LNCaP clone FGC (cell line): ENCODE measurements around the gene STARD13.

Experiments
- DNase-seq: peaks from one replicate; pipeline ENCODE4 v3.0.0-alpha.2; 2011; ENCODE audit warnings: low read depth
- H3K4me3 ChIP-seq: 2 replicates; pipeline ENCODE4 v1.5.1; 2011; ENCODE audit warnings: mild to moderate bottlenecking, low read depth, low read length, control low read depth
- CTCF ChIP-seq: IDR thresholded peaks from 2 replicates; pipeline ENCODE4 v1.5.1; 2012; ENCODE audit warnings: mild to moderate bottlenecking; ENCODE audit not compliant: control insufficient read depth, insufficient read depth; ENCODE audit errors: extremely low read depth

The STARD13 gene

GRCh38 chr13:33285420-33286124 is at the start of gene STARD13:
Gene STARD13, minus strand, starts transcription at chr13:33285755. Its CDS starts 117 bp downstream, at chr13:33285638.
- peak; percentile 74 for DNase-seq
- TF ChIP-seq CTCF = no peak
- H3K4me3 ChIP-seq = peak within 1 kb of the TSS; percentile 70

GRCh38 chr13:33334831-33335230 is 49.3 kb upstream of the STARD13 start:
- no peak overlapping the region for H3K4me3 ChIP-seq
- TF ChIP-seq CTCF = no peak
- no peak for DNase-seq

- DNase-seq = no peak
- H3K4me3 ChIP-seq = no peak overlapping the region
- TF ChIP-seq CTCF = no peak
Measured at GRCh38 chr13:33331962-33332361, 46.4 kb upstream of the STARD13 start.

- H3K4me3 ChIP-seq = no peak overlapping the region
- DNase-seq = no peak
- no peak for TF ChIP-seq CTCF
Measured at GRCh38 chr13:33330483-33330882, 44.9 kb upstream of the STARD13 start.

- no peak for DNase-seq
- no peak overlapping the region for H3K4me3 ChIP-seq
- no peak for TF ChIP-seq CTCF
Measured at GRCh38 chr13:33328701-33329100, 43.1 kb upstream of the STARD13 start.

GRCh38 chr13:33326723-33327122 is 41.2 kb upstream of the STARD13 start:
- no peak for DNase-seq
- H3K4me3 ChIP-seq = no peak overlapping the region
- no peak for TF ChIP-seq CTCF

GRCh38 chr13:33326246-33326645 is 40.7 kb upstream of the STARD13 start:
- no peak overlapping the region for H3K4me3 ChIP-seq
- no peak for DNase-seq
- no peak for TF ChIP-seq CTCF
